ENCODE data around the gene PTDSS2.

DNA sequence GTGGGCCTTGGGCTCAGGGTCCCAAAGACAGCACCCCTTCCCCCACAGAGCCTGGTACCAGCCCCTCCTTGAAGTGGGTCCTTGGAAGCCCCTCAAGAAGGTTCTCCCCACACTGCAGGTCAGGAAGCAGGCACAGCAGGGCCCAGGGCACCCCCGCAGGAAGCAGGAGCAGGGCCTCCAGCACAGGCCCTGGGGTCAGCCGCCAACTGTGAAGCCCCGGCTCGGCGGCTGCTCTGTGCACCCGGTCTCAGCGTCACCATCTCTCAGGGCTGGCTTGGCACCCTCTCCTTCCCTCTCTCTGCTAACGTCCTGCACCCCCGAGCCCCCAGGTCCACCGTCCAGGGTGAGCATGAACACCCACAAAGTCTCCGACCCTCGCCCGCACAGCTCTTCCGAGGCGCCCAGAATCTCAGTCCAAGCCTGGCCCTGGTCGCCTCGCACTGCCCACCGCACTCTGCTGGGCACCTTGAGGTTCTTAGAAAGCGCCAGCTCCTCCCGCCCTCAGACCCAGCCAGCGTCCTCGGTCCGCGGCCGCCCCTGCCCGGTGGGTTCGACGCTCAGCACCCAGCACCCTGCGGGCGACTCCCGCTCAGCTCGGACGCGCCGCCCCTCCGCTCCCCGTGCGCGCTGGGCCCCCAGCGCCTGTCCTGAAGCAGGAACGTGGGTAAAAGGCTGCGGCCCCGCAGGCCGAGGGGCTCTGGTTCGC lies 33.9 kb upstream of the PTDSS2 start:
- TF ChIP-seq CTCF (IDR thresholded peaks at IDR 0.05) (no peak), POLR2A (IDR thresholded peaks at IDR 0.05) (peak in 1 of 2 donors; percentile 53)

Measured in heart left ventricle (tissue), 13 donors.